ENCODE data around the gene TBR1.

GRCh38 chr2:161414042-161415033, 1.8 kb upstream of the TBR1 start:
- TF ChIP-seq CTCF (IDR thresholded peaks at IDR 0.05) (no peak), POLR2A (IDR thresholded peaks at IDR 0.05) (no peak)

Measured in Peyer's patch (tissue), 4 donors.